ENCODE results near the gene RNF166.

RNF166 gene

DNA sequence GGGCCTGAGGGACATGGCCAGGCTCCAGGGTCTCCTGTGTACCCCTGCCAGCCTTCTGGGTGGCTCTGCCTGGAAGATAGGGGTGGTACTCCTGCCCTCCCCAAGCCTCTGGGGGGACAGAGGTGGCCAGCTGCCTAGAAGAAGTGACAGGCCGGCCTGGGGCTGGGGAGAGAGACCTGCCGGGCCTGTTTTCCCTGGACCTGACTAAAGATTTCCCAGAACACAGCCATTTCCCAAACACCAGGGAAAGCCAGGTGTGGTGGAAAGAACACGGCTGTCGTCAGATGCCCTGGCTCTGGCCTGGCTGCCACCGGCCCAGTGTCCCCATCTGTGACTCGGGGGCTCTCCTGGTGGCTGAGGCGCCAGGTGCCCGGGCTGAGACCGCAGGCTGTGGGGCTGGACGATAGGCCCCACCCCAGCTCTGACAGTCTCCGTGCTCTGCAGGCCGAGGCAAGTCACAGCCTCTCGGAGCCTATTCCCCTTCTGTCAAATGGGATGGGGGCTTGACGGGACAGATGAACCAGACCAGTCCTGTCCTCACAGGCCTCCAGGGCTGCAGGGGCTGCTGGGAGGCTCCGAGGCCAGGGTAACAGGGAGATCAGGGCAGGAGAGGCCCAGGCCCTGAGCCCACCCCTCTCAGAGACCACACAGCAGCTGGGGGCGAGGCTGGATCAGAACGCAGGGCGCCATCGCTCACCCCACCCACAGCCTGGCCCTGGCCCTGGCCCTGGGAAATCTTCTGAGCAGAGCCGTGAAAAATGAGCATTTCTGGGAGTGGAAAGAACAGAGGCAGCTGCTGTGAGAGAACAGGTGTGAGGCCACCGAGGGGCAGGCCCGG is 33.1 kb upstream of the RNF166 start:
- no peak for DNase-seq (ENCODE audit: low spot score)

DNA sequence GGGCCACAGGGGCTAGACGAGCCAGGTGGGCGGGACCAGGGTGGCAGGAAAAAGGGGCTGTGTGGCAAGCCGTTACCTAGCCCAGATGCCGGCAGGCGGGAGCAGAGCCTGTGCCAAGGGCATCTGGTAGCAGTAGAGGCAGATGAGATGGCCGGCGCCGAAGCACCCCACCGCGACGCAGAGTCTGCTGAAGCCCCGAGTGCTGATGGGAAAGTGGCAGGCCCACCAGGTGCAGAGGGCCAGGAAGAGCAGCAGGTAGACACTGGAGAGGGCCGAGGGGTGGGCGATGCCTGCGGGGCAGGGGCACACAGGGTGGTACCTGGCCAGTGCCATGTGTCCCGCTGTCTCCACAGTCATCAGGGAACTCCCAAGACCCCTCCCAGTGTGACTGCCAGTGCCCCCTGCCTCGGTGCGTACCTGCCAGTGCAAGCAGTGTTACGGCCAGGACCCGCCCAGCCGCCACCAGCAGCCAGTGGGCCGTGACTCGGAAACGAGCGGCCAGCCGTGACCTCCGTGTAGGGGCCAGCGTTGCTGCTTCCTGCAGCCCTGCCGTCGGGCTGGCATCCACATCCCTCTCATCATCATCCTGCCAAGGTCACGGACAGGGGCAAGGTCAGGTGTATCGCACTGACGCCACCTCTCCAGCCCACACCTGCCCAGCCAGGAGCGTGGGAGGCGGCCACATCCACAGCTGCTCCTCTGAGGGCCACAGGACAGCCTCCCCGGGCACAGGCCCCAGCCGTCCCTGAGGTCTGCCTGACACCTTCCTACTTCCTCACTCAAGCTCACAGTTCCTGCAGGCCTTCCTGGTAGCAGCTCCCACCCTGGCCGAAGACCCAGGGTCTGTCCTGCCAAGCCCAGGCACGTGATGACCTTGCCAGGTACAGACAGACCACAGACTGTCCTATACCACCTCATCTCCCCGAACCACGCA is 32.2 kb upstream of the RNF166 start:
- DNase-seq (ENCODE audit: low spot score): no peak

DNA sequence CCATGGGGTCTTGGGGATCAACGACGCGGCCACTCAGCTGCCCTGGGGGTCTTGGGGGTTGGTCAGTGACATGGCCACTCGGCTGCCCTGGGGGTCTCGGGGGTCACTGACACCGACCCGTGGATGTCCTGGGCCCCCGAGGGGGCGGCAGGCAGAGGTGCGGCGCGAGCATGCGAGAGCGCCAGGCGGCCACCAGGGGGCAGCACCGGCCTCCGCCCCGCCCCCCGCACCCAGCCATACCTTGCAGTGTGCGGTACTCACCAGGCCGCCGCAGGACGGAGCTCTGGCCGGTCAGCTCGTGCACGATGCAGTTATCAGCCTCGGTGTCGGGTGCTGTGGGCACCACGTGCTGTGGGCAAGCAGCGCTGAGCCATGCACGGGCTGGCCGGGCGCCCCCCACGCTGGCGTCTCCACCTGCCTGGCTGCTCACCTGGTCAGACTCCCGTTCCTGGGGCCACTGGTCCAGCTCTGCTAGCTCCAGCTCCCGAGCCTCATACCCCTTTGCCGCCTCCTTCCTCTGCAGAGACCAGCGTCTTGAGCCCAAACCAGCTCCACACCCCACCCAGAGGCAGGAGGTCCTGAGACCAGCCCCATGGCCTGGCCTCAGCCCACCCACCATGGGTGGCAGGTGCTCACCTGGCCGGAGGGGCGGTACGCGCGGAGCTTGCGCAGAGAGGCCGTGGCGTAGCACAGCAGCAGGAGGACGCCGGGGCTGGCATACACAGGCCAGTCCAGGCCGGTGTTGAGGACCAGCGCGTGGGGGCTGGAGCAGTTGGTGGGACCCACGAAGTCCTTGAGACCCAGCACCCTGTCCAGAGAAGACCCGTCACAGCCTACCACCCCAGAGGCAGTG is 31.3 kb upstream of the RNF166 start:
- peak; percentile 81 for DNase-seq (ENCODE audit: low spot score)

DNA sequence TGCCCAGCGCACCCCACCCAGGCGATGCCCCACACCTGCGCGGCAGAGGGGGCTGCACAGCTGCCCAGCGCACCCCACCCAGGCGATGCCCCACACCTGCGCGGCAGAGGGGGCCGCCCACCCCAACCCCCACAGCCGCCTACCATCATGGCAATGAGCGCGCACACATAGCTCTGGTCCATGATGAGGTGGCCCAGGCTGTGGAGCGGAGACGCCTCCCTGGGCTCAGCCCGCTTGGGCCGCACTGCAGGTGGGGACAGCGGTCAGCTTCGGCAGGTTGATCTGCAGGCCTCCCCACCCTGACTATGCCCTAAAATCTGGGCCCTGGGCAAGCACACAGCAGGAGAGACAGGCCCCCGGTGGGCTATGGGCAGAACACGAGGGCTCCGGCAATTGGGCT is 30.3 kb upstream of the RNF166 start:
- no peak for DNase-seq (ENCODE audit: low spot score)

DNA sequence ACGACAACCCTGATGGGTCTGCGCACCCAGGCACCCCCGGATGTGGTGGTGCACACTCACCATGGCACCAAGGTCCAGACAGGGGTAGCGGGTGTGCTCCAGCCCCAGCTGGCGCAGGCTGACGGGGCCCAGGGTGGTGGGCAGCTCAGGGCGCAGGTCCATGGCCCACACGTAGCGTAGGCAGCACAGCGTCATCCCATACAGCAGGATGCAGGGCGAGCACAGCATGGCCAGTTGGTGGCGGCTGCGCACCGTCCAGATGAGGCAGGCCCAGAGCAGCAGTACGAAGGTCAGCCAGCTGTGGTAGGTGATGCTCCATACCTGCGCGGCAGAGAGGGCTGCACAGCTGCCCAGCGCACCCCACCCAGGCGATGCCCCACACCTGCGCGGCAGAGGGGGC is 29.9 kb upstream of the RNF166 start:
- DNase-seq (ENCODE audit: low spot score): no peak

DNA sequence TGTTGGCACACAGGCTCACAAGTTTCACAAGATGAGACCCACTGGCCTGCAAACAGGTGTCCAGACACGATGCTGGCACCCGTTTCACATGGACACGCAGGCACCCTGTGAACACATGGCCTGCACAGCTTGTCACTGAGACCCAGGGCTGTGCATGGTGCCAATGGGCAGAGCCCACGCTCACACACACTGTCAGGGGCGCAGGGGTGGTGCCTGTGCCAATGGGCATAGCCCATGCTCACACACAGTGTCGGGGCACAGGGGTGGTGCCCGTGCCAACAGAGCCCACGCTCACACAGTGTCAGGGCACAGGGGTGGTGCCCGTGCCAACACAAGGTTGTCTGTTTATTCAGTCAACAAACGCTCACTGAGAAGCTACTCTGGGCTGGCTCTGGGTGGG is 29.4 kb upstream of the RNF166 start:
- DNase-seq (ENCODE audit: low spot score): no peak

DNA sequence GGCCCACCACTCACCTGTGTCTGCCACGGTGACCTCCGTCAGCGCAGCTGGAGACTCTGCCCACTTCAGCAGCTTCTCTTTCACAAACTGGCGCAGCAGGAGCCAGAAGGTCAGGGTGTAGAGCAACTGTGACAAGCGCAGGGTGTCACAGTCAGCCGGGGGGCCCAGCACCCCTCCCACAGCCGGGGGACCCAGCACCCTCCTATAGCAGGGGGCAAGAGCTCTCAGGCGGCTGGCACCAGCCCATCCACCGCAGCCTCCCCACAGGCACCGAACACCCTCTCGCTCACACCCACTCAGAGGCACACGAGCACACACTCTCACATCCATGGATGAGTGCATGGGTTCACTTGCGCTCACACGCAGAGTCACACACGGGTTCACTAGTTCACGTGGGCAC is 28.9 kb upstream of the RNF166 start:
- no peak for DNase-seq (ENCODE audit: low spot score)

DNA sequence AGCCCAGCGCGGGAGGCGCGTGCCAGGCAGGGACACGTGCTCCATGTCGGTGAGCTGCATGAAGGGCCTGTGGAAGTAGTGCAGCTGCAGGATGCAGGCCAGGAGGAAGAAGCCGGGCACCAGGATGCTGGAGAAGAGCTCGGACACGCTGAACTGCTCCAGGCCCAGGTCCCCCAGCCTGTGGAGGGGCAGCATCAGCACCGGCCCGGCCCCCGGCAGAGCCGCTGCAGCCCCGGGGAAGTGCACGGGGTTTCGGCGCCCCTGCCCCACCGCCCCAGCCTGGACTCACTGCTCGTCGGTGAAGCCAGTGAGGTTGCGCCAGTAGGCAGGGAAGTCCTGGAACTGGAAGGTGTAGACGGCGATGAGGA is 28.1 kb upstream of the RNF166 start:
- no peak for DNase-seq (ENCODE audit: low spot score)

DNA sequence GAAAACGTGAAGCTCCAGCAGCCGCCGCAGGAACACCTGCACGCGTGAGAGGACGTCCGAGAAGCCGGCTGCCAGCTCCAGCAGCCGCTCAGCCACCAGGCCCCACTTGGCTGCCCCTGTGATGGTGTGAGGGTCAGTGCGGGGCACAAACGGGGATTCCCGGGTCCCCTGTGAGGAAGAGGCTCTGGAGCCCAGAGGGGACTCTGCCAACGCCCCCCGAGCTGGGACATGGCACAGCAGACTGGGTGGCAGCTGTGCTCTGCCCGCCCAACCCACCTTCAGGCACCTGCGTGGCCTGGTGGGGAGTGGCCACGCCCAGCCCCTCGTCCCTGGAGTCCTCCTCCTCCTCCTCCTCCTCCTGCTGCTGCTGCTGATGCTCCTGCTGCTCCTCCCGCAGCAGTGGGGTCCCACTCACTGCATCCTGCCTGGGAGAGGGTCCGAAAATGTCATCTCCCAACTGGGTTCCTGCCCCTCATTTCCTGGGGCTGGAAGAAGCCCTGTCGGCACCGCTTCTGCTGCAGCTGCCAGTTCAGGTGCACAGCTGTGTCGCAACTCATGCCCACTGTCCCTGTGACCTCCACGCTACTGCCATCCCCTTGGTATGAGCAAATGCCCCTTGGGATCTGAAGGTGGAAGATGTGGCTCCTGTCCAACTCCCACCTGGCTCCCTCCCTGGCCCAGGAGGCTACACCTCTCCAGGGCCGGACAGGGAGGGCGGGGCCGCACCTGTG is 27.6 kb upstream of the RNF166 start:
- no peak for DNase-seq (ENCODE audit: low spot score)

DNA sequence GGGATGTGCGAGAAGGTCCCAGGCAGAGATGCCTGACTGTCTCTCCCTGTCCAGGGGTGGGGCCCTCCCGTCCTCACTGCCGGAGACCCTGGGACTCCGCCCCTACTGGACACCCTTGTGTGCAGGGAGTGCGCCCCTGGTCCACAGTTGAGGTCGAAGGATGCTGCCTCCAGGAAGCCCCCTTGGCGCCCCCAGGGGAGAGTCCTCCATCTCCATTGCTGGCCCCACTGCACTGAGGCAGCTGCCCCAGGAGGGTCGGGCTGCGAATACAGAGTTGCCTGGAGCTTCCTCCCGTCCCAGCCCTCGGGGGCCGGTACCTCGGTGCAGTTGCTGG is 26.7 kb upstream of the RNF166 start:
- DNase-seq (ENCODE audit: low spot score): no peak

DNA sequence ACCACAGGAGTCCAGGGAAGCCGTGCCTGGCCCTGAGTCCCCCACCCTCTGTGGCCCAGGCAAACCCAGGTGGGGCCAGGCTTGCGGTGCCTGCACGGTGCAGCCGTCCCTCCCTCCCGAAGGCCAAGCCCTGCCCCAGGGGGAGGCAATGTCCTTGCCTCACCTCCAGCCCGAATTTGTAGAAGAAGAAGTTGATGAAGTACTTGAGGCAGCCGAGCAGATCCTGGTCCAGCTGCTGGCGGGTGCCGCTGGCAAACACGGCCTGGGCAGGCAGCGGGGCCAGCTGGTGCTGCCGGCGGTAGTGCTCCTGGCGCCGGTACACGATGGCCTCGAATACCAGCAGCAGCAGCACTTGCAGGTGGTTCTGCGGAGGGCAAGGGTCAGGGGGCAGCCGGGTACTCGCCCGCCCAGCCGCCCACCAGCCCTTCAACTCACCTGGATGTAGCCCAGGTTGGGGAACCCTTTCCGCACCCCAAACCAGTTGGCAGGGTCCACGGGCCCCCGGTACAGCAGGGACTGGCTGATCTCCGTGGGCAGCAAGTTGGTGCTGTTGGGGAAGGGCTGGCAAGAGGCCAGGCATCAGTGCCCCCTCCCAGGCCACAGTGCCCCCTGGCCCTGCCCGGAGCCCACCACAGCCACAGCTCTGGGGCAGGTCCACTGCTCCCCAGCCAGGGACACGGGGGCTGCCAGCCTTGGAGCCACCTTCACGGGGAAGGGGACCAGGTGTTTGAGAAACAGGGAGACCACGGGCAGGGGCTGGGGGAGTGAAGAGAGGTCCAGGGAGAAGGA is 26.2 kb upstream of the RNF166 start:
- DNase-seq (ENCODE audit: low spot score): no peak

DNA sequence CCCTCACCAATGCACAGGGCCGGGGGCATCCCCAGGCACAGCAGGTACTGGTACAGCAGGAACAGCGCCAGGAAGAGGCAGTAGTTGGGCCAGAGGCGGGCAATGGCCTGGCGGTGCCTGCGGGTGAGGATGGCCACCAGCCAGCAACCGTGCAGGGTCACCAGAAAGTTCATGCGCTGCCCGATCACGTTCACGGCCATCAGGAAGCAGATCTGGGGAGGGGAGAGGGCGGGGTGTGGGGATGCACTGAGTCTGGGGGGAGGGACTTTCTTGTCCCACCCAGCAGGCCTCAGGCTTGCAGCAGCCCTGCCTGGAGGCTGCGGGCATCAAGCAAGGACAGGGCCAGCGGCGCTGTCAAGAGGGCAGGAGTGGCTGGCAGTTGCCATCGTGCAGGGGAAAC is 25.5 kb upstream of the RNF166 start:
- DNase-seq (ENCODE audit: low spot score): no peak

DNA sequence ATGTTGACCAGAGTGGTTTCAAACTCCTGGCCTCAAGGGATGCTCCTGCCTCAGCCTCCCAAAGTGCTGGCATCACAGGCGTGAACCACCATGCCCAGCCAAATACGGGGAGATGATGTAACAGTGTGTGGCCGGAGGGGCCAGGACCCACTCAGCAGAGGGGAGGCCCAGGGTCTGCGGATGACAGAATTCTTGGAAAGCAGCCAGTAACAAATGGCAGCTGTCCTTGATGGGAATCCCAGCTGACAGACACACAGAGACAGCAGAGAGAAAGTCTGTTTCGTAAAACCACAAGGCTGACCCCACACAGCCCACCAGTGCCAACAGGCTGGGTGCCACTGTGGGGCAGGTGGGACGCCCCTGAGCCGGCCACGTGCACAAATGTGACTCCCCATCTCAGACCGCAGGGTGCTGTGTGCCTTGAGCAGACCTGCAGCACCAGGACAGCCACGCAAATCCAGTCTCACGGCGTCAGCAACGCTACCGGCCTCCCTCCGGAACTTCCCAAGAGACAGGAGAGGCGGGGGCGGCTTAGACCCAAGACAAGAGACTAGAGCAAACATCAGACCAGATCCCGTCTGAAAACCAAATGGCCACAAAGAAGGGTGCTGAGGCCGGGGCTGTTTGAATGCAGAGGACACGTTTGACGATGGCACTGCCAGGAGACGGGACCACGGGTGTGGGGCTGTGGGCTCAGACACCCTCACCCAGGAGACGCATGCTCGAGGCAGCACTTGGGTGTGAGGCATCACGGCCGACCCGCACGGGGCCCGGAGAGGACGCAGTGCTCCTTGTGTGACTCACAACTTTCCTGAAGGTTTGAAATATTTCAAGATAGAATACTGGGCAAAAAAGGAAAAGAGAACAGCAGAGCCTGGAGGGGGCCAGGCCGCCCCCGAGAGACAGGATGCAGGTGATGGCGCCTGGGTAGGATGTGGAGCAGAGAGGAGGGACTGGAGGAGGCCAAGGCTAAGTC is 24.7 kb upstream of the RNF166 start:
- DNase-seq (ENCODE audit: low spot score): no peak

DNA sequence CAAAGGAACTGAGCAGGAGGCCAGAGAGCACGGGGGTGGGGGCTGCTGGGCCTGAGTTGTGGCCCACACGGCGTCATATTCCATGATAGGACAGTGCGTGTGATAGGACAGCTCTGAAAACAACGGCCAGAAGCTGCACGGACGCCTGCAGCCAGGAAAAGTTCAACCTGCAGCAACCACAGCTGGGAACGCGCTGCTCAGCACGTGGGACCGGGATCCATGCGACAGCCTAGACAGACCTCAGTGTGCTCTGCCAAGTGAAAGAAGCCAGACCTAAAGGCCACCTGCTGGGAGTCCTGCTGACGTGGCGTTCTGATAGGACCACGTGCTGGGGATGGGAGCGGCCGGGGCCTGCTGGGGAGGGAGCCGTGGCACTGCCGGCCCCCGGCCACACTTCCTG is 21.7 kb upstream of the RNF166 start:
- DNase-seq (ENCODE audit: low spot score): no peak

DNA sequence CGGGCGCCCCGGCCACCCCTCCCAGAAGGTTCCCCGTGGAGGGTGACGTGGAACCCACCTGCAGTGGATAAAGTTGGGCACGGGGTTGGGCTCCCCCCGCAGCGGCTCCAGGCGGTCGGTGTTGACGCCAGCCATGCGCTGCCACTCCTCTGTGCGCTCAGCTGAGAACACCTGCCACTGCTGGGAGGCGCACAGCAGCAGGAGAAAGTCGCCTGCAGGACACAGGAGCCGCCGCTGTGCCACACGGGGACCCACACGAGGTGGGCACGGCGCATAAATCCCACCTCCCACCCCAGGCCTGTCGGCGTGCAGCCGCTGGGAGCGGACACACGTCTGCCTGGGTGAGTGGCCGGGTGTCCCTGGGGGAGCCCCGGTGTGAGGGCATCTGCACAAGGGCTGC is 20.8 kb upstream of the RNF166 start:
- DNase-seq (ENCODE audit: low spot score): no peak

DNA sequence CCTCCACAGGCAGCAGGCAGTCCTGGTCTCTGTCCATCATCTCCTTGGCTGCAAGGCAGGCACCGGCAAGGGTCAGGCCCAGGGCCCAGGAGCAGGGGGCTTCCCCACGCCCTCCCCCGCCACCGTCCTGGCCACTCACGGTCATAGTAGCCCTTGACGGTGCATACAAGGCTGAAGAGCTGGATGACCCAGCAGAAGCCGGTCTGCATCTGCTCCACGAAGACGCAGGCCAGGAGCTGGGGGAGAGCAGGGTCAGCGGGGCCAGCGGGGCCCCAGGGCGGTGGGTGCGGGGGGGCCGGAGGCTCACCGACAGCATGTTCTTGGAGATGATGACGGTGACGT is 20.2 kb upstream of the RNF166 start:
- no peak for DNase-seq (ENCODE audit: low spot score)

DNA sequence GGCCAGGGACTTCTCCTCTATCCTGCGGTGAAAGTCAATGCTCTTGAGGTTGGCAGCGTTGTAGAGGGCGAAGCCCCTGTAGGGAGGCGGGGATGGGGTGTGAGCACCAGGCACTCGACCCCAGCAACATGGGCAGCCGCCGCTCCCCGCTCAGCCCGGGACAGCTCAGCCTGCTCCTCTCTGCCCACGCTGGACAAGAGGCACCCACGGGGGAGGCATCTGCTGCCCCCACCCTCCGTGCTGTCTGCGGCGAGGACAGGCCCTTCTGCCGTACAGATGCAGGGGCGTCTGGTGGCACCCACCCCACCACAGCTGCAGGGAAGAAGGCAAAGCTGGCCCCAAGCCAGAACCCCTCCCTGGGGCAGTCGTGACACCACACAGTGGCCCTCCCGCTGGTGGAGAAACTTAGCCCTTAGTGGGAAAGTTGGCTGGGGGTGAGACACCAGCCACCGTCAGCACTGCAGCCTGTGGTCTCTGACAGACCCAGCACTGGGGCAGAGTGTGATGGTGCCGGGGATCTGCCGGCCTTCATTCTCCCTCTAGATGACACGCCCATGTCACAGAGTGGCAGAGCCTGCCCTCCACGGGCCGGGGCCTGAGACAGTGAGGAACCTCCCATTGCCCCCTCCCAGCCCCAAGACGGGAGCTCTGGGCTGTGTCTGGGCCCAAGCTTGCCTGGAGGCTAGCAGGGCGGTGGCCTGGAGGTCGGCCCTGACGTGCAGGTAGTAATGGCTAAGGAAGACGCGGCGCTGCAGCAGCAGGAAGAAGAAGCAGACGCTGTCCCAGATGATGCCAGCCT is 19.6 kb upstream of the RNF166 start:
- no peak for DNase-seq (ENCODE audit: low spot score)

DNA sequence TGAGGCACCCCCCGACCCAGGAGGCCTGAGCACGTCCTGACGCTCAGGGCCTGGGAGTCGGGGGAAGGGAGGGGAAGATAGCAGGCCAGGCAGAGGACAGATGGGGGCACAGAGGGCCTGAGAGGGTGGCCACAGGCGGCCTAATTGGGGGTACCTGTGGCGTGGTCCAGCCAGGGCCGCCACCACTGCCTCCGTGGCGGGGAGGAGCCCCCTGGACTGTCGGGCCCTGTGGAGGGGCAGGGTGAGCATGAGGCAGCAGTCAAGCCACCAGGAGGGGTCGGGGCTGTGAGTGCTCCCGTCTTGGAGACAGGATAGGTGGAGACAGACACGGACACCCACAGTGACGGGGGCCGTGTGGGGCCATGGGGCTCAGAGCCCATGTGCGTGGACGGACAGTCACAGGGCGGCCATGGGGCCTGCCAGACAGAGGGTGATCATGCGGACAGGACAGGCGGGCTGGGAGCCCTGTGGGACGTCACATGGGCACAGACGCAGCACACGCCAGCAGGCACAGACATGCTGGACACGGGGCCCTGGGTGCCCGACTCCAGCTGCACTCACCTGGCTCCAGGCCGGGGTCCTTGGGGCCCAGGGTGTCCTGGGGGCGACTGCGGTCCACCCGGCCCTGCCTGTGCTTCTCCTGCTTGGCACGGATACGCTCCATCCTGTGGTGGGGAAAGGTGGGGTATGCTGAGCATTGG is 18.8 kb upstream of the RNF166 start:
- no peak for DNase-seq (ENCODE audit: low spot score)
